Epithelial cell of proximal tubule (primary cell): ENCODE results near the gene RUNX2. TPM values are rescaled to one million over a fixed set of nuclear protein-coding genes. Genes with fewer than 3 reads are reported as not detected.

Experiments
- DNase-seq: peaks from one replicate; pipeline ENCODE4 v3.0.0-alpha.2; 2011; ENCODE audit warnings: low read depth
- H3K4me3 ChIP-seq: 2 replicates; pipeline ENCODE4 v1.5.1; 2011; ENCODE audit warnings: low read depth, mild to moderate bottlenecking, low read length
- total RNA-seq: library from RNA; depleted of rRNA; stranded (reverse); fragments of >200 nt; gene quantifications from 2 replicates; pipeline ENCODE4 v1.2.3, GENCODE V29; 2015
- TF ChIP-seq, protein P1 (sequence below): conservative IDR thresholded peaks from 2 replicates; pipeline ENCODE4 v1.5.1; 2012; ENCODE audit warnings: low read depth, mild to moderate bottlenecking, low read length

Gene RUNX2
- total RNA-seq, 1 donor from 2014 or later: 13.1 TPM

DNA sequence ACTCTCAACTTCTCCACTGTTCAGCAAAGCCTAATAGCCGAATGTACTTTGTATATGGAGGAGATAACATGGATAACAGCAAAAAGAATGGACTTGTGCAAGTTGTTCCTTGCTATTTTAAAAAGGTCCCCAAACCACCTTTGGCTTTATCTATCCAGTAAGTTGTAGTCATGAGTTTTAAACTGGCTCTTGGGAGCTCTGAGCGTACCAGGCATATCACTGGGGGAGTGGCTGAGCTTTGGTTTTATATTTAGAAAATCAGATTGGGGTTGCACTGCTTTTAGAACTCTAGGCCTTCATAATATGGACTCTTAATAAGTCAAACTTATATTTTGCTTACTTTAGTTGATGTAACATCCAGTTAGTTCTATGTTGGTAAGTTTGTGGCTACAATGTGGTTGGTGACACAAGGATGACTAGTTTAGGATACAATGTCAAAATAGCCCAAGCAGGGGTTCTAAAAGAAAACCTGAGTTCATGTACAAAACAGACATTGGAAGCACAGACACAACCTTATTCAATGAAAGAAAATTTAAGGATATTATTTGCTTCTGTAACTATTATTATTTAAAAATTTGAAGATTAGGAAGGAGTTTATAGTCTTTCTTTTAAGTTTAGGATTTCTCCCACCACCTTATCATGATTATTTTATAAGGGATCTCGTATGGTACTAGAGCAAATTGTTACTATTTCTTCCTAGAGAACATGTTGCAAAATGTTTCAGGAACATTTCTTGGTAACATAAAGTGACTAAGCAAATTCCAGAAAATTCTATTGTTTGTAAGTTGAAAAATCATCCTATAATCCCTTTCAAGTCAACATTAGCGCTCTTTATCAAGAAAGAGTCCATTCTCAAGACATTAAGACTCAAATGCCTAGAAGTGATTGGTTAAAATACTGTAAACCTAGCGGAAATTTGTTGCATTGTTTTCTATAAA, 215.4 kb downstream of the RUNX2 start:
- TF ChIP-seq, protein P1, sequence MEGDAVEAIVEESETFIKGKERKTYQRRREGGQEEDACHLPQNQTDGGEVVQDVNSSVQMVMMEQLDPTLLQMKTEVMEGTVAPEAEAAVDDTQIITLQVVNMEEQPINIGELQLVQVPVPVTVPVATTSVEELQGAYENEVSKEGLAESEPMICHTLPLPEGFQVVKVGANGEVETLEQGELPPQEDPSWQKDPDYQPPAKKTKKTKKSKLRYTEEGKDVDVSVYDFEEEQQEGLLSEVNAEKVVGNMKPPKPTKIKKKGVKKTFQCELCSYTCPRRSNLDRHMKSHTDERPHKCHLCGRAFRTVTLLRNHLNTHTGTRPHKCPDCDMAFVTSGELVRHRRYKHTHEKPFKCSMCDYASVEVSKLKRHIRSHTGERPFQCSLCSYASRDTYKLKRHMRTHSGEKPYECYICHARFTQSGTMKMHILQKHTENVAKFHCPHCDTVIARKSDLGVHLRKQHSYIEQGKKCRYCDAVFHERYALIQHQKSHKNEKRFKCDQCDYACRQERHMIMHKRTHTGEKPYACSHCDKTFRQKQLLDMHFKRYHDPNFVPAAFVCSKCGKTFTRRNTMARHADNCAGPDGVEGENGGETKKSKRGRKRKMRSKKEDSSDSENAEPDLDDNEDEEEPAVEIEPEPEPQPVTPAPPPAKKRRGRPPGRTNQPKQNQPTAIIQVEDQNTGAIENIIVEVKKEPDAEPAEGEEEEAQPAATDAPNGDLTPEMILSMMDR: no peak
- H3K4me3 ChIP-seq: no peak overlapping the region
- no peak for DNase-seq

DNA sequence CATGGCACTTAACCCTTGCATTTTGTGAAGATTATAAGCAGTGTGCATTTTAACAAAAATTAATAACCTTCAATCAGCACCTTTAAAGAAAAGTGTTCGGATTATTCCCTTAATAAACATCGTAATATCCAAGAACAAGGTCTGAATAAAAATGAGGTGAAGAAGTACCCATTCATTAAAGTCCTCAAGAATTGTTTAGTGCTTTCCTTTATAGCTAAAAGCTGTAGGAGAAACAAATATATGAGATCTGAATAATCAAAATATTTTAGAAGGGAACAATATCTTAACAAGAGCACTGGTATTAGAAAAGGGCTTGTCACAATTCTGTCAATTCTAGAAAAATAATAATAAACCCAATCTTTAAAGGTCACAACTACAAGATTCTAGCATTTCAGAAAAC, 217.3 kb downstream of the RUNX2 start:
- TF ChIP-seq, protein P1: no peak
- H3K4me3 ChIP-seq: no peak overlapping the region
- DNase-seq: no peak

DNA sequence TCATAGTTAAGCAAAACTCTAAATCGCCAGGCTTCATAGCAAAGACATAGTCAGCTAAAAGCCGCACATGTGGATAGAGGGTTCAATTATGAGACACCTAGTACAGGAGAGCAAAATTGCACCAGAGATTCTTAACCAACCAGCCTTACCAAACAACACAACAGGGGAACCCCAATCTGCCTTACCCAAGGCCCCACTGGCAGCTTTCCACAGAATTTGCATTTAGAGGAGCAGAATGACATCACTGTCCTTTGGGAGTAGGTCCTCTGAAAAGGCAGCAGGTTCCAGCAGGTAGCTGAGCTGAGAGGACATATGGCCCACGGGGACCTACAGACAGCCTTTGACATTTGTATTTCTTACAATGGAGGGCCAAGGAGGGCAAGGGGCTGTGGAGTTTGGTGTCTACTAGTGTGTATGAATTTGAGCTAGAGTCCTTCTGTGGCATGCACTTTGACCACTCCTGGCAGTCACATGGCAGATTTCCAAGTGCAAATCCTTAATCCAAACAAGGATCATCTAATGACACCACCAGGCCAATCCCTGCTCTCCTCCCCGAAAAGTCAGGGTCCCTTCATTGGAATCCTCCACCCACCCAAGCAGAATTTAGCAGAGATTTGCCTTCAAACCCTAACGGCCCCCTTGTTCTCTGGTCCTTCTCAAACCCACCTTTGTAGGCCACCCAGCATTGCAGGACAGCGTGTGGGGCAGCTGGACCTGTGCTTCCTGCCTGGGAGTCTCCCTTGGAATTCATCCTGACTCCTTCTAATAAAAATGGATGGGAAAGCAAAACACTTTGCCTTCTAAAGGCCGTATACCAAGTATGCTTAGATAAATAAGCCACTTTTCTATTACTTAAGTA, 220.8 kb downstream of the RUNX2 start:
- TF ChIP-seq, protein P1: no peak
- no peak overlapping the region for H3K4me3 ChIP-seq
- DNase-seq: no peak

DNA sequence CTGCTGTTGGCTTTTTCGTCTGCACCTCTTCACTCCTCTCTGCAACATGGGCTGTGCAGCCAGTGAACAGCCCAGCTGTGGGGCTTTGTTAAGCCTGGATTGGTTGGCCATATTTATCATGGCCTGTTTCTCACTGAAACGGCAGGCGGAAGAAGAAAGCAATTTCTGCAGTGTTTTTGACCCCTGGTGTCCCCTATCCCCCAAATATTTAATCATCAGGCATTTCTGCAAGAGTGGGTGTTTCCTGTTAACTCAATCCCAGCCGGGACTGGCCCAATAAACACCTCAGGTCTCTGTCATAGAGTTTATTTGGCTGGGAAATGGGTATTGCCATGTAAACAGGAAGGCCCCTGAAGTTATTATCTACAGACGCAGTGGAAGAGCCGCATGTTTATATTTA, 224.4 kb downstream of the RUNX2 start:
- no peak for DNase-seq
- no peak overlapping the region for H3K4me3 ChIP-seq
- TF ChIP-seq, protein P1: no peak

DNA sequence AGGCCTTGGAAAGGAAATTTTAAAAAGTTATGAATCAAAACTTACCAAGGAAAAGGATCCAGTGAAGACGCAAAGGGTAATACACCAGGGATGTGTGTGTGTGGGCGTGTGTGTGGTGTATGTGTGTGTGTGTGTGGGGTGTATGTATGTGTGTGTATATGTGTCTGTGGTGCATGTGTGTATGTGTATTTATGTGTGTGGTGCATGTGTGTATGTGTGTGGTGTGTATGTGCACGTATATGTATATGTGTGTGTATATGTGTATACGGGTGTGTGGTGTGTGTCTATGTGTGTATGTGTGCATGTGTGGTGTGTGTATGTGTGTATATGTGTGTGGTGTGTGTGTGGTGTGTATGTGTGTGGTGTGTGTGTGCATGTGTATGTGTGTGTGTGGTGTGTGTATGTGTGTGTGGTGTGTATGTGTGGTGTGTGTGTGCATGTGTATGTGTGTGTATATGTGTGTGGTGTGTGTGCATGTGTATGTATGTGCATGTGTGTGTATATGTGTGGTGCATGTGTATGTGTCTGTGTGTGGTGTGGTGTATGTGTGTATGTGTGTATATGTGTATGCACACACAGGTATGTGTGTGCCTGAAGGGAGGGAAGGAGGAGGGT, 225.7 kb downstream of the RUNX2 start:
- H3K4me3 ChIP-seq: no peak overlapping the region
- no peak for DNase-seq
- TF ChIP-seq, protein P1: no peak

DNA sequence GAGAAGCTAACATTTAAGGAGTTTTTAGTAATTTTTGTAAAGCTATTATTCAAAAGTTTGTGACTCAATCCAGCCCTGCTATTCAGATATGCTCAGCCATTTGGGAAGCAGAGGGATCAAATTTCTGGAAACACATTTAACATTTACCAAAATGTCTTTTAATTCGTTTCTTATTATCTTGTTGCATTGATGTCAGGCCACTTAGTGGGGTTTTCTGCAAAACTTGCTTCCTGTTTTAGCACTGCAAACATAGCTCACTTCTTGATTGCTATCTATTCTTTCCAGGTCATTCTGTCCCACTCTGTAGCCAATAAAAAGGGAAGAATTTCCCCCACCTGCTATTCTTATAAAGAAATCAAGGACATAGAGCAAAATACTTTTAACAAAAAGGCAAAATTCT, 226.5 kb downstream of the RUNX2 start:
- DNase-seq: no peak
- TF ChIP-seq, protein P1: no peak
- no peak overlapping the region for H3K4me3 ChIP-seq
